Adrenal gland (tissue), 5 donors: ENCODE measurements around the gene MPEG1.

ENCODE experiments used
- CTCF ChIP-seq, 6 experiments: fragments of 450-650 bp in 4 of 6; fragments of 200-600 bp in 2 of 6; sonication (generic) in 1 of 6; IDR thresholded peaks; 1 replicate in 5 of 6; 2 replicates in 1 of 6; pipeline versions ENCODE4 v1.5.1 to v1.8.0; 2016 to 2021; ENCODE audit warnings: antibody characterized with exemption in 6 of 6, mild to moderate bottlenecking in 2 of 6, moderate library complexity in 1 of 6
- POLR2A ChIP-seq, 2 donors: fragments of 450-650 bp; IDR thresholded peaks; one replicate each; pipeline ENCODE4 v1.6.1; 2017; ENCODE audit warnings: antibody characterized with exemption in 2 of 2, mild to moderate bottlenecking in 2 of 2, moderate library complexity in 1 of 2
- donor health status: DM: no; HTN: no; CAD: no.

- no peak for TF ChIP-seq CTCF (IDR thresholded peaks at IDR 0.05)
- TF ChIP-seq POLR2A (IDR thresholded peaks at IDR 0.05): no peak
These were observed 11.7 kb upstream of the MPEG1 start for GRCh38 chr11:59224351-59224928.
